GM10248 (cell line): ENCODE measurements around the gene RIMS3.
A peak's percentile ranks its signal among the peaks of the same experiment; 100 is the strongest.

Source experiments
- CTCF ChIA-PET: fragments of 300-600 bp; sonication (Branson Sonifier 250); formaldehyde crosslinking; extraction: SDS; loops from one replicate; lab custom pipeline; 2021; ENCODE audit warnings: antibody characterized with exemption; lab: Yijun Ruan, JAX
- POLR2A ChIA-PET: fragments of 350-650 bp; sonication (Branson Sonifier 250); formaldehyde crosslinking; extraction: SDS; loops from one replicate; lab custom pipeline; 2020; ENCODE audit warnings: antibody characterized with exemption; lab: Yijun Ruan, JAX
- DNase-seq: peaks from one replicate; pipeline ENCODE4 v3.0.0; 2012; ENCODE audit errors: extremely low spot score
- CTCF ChIP-seq: IDR thresholded peaks from 2 replicates; pipeline ENCODE4 v1.5.1; 2012; ENCODE audit warnings: mild to moderate bottlenecking, low read depth; ENCODE audit errors: extremely low read depth, missing control alignments, control extremely low read depth

The RIMS3 gene

DNA sequence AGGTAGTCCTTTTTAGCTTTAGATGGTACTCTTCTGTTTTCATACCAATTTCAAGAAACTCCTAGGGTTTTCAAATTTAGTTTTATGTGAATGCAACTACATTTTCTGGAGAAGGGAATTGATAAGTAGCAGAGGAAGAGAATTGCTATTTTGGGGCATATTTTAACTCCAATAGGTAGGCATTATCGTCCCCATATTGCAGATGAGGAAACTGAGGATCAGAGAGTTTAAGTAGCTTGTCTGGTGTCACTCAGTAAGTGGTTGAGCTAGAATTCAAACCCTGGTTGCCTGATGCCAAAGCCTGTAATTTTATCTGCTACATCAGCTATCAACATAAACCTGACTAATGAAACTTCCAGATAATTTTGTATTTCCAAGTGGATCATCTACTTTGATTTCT lies 27.9 kb upstream of the RIMS3 start:
- no peak for DNase-seq
- TF ChIP-seq CTCF = no peak
- ChIA-PET CTCF (interaction anchor here (0.7 to 5.1 kb wide), 8 partner anchors 9 to 37 kb away, joined by 3 to 27 read pairs (median 4); no protein-coding TSS in a partner anchor), POLR2A (no interaction called here)

GRCh38 chr1:40692429-40692895 lies 27.0 kb upstream of the RIMS3 start:
- CTCF ChIA-PET = interaction anchor here (0.7 to 5.1 kb wide), 8 partner anchors 10 to 81 kb away, joined by 3 to 27 read pairs (median 5); no protein-coding TSS in a partner anchor
- no peak for TF ChIP-seq CTCF
- POLR2A ChIA-PET = interaction anchor here (0.5 to 2.7 kb wide), 3 partner anchors 10 to 542 kb away, joined by 3 to 17 read pairs (median 3); no protein-coding TSS in a partner anchor
- DNase-seq = no peak

DNA sequence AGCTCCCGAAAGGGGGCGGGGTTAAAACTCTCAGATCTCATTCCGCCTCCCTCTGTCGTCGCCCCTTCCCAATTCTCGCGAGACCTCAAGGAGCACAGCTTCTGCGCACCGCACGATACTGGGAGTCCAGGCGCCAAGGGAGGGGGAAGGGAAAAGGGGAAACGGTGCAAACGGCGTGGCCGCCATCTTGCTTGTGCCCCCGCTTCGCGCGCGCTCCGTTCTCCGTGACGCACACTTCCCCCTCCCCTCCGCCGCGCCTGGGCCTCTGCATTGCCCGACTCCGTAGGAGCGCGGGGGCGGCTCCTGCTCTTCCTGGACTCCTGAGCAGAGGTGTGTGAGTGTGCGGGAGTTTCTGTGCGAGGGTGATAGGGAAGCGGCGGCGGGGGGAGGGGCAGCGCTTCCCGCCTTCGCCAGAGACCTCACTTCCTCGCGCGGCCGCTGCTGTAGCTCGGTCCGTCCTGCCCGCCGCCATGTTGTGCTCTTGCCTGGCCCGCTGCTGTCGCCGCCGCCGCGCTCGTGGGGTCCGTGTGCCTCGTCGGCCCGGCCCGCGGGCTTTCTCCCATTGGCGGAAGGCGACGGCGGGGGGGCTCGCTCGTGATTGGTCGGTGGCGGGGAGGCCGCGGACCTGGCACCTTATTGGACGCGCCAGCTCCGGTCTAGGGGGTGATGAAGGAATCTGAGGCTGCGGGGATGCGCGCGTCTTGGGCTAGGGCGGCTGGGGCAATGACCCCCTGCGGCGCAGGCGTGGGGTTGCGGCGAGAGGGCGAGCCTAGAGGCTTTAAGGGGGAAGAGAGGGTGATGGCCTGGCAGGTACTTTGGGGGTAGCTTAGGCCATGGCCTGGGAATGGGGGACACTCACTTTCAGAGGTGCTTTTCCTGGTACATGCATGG lies 26.3 kb upstream of the RIMS3 start, which contains the start of gene NFYC:
Gene NFYC, plus strand, starts transcription at position 167 of the 891 bp plus-strand sequence. CDS start 47,140 bp downstream, outside the sequence.
- TF ChIP-seq CTCF = no peak
- POLR2A ChIA-PET = interaction anchor here (0.5 to 2.7 kb wide), 8 partner anchors 8 to 543 kb away, joined by 3 to 17 read pairs (median 4); no protein-coding TSS in a partner anchor
- CTCF ChIA-PET = interaction anchor here (0.8 to 5.1 kb wide), 15 partner anchors 8 to 540 kb away, joined by 3 to 34 read pairs (median 5); no protein-coding TSS in a partner anchor

GRCh38 chr1:40690771-40691537 lies 25.5 kb upstream of the RIMS3 start:
- no peak for DNase-seq
- POLR2A ChIA-PET = interaction anchor here (0.6 to 2.7 kb wide), 6 partner anchors 9 to 283 kb away, joined by 3 to 17 read pairs (median 4); no protein-coding TSS in a partner anchor
- no peak for TF ChIP-seq CTCF
- CTCF ChIA-PET = interaction anchor here (0.8 to 5.1 kb wide), 16 partner anchors 8 to 539 kb away, joined by 3 to 34 read pairs (median 4); no protein-coding TSS in a partner anchor

More for the DNA sequence above, 26.3 kb upstream of the RIMS3 start, which contains the start of gene NFYC:
- DNase-seq = peak; percentile 95

DNA sequence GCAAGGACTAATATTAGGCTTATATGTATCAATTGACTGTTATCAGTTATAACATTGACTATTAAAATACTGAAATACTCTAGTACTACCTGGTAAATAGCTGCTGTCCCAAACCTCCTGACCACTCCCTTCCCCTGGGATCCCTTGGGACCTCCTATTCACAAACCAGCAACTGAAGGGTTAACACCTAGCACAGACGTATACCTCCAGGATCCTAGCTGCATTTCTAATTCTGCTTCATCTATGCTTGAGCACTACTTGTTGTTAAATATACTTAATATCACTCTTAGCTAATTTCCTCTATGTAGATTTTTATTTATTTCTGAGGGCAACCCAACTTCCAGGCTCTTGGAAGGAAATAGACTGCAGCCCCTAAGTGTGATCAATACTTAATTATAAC lies 24.3 kb upstream of the RIMS3 start:
- no peak for TF ChIP-seq CTCF
- POLR2A ChIA-PET = interaction anchor here (0.6 to 2.7 kb wide), 2 partner anchors 13 to 255 kb away, joined by 3 to 17 read pairs; no protein-coding TSS in a partner anchor
- DNase-seq = no peak
- CTCF ChIA-PET = interaction anchor here (0.8 to 5.1 kb wide), 8 partner anchors 7 to 84 kb away, joined by 3 to 34 read pairs (median 6); no protein-coding TSS in a partner anchor
